Epithelial cell of esophagus (primary cell): ENCODE data around the gene GORASP2.
A peak's percentile ranks its signal among the peaks of the same experiment; 100 is the strongest.

Experiments
- DNase-seq: peaks from one replicate; pipeline ENCODE4 v3.0.0; 2010; ENCODE audit warnings: low read depth
- H3K4me3 ChIP-seq: 2 replicates; pipeline ENCODE4 v1.5.1; 2011; ENCODE audit warnings: mild to moderate bottlenecking, low read length, control low read depth
- CTCF ChIP-seq: IDR thresholded peaks from 2 replicates; pipeline ENCODE4 v1.5.1; 2011; ENCODE audit warnings: low read depth, mild to moderate bottlenecking, low read length, control low read depth, inconsistent platforms; ENCODE audit not compliant: insufficient read depth; ENCODE audit errors: missing control alignments

Gene GORASP2

GRCh38 chr2:170942615-170943014, 13.6 kb downstream of the GORASP2 start:
- no peak for DNase-seq
- no peak for TF ChIP-seq CTCF
- H3K4me3 ChIP-seq = no peak overlapping the region

- H3K4me3 ChIP-seq = no peak overlapping the region
- no peak for DNase-seq
- no peak for TF ChIP-seq CTCF
Measured at GRCh38 chr2:170943041-170943440, 14.0 kb downstream of the GORASP2 start.

GRCh38 chr2:170943596-170943995, 14.5 kb downstream of the GORASP2 start:
- no peak for DNase-seq
- no peak overlapping the region for H3K4me3 ChIP-seq
- TF ChIP-seq CTCF = no peak

- no peak overlapping the region for H3K4me3 ChIP-seq
- DNase-seq = no peak
- TF ChIP-seq CTCF = no peak
Measured at GRCh38 chr2:170944545-170944944, 15.5 kb downstream of the GORASP2 start.

- no peak for TF ChIP-seq CTCF
- no peak for DNase-seq
- no peak overlapping the region for H3K4me3 ChIP-seq
Measured at GRCh38 chr2:170949415-170949814, 20.4 kb downstream of the GORASP2 start.

GRCh38 chr2:170950221-170950761, 21.2 kb downstream of the GORASP2 start:
- TF ChIP-seq CTCF = no peak

GRCh38 chr2:170953941-170954340, 24.9 kb downstream of the GORASP2 start:
- TF ChIP-seq CTCF = no peak
- DNase-seq = peak; percentile 17

More at GRCh38 chr2:170950221-170950761, 21.2 kb downstream of the GORASP2 start:
- H3K4me3 ChIP-seq = no peak overlapping the region
- DNase-seq = no peak

More at GRCh38 chr2:170953941-170954340, 24.9 kb downstream of the GORASP2 start:
- no peak overlapping the region for H3K4me3 ChIP-seq
